Fibroblast of lung (primary cell): Measurements from ENCODE around the gene PLA2G4F.

ENCODE experiments used
- CTCF ChIP-seq, 2 donors: IDR thresholded peaks in 1 of 2; conservative IDR thresholded peaks in 1 of 2; 1 replicate in 1 of 2; 2 replicates in 1 of 2; pipeline ENCODE4 v1.5.1; 2011 to 2012; ENCODE audit warnings: low read length in 2 of 2, control low read depth in 1 of 2, inconsistent platforms in 1 of 2, low read depth in 1 of 2, mild to moderate bottlenecking in 1 of 2
- EZH2 ChIP-seq: IDR thresholded peaks from 2 replicates; pipeline ENCODE4 v1.5.1; 2012; ENCODE audit warnings: low read length, control low read depth, mild to moderate bottlenecking; ENCODE audit errors: missing control alignments

- TF ChIP-seq CTCF (conservative IDR thresholded peaks at IDR 0.05 in 1 of 2, IDR thresholded peaks at IDR 0.05 in 1 of 2; ENCODE audit: low read depth in 1 of 2, low read length in 2 of 2) = no peak
- no peak for TF ChIP-seq EZH2
Observed at GRCh38 chr15:42184736-42185135, 28.3 kb upstream of the PLA2G4F start.
